Measurements from ENCODE around the gene NOTCH4.
A peak's percentile ranks its signal among the peaks of the same experiment; 100 is the strongest.
"Not testable (repeated sequence)": the region's sequence is repeated elsewhere in the genome, so short reads cannot be mapped to it uniquely, and the experiment has no call there.

The NOTCH4 gene

DNA sequence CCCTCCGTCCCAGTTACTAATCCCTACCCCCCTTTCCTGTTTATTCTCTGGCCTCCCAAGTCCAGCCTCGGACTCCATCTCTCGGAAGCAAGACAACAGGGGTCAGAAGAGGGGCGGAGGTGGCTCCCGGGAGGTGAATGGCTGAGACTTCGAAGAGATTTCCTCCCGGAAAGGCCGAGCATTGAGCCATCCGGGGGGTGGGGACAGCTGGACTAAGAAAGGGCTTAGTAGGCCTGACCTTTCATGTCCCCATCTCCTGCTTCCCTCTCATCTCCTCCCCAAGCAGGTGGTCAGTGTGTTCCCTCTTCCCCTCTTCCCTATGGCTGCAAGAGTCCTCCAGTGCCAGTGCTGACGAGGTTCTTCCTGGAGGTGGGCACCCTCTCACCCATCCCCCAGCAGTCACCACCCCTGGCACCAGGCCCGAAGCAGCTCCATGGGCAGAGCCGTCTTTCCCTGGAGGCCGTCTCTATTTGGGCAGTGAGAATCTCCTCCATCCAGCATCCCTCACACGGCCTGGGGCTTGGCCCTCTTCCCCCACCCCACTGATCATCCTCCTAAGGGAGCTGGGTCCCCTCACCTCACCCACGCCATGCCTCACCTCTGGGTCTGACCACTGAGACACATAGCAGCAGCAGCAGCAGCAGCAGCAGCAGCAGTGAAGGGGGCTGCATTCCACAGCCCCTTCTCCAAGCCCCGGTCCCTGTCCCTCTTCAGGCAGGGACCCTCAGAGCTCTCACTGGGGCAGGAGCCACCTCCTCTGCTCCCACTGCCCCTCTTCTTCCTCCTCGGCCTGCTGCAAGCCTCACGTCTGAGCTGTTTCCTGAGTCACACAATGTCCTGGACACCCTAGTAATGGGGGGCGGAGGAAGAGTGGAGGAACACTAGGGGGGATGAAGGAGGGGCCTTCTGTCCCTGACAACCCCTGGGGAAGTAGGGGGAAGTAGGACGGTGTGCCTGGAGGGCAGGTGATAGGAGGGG is at the start of gene NOTCH4:
NOTCH4 (minus strand) TSS at position 810 of the 978 bp plus-strand sequence; CDS start at position 671, 139 bp downstream.
- DNase-seq, result no peak

- peak; percentile 5 for DNase-seq
These were observed 47.6 kb upstream of the NOTCH4 start for GRCh38 chr6:32271429-32271828.

GRCh38 chr6:32268459-32268858 is 44.6 kb upstream of the NOTCH4 start:
- DNase-seq, result not testable (repeated sequence)

DNA sequence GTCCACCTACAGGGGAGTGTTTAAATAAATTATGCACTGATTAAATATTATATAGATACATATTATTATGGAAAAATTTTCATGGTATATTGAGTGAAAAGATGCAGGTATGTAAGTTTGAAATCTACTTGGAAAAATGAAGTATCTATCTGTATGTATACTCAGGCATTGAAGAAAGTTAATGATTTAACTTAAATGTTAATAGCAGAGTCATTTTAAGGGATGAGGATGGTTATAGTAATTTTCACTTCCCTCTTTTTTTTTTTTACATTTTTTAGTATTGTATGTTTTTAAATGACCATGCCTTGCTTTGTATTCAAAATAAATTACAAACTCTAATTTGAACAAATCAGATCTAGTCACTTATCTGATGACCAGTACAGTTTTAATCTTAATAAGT is 43.2 kb upstream of the NOTCH4 start:
- no peak for DNase-seq

- not testable (repeated sequence) for DNase-seq
These were observed 33.4 kb upstream of the NOTCH4 start for GRCh38 chr6:32257262-32257661.

GRCh38 chr6:32255199-32256153 is 31.6 kb upstream of the NOTCH4 start:
- DNase-seq, result peak; percentile 45

DNA sequence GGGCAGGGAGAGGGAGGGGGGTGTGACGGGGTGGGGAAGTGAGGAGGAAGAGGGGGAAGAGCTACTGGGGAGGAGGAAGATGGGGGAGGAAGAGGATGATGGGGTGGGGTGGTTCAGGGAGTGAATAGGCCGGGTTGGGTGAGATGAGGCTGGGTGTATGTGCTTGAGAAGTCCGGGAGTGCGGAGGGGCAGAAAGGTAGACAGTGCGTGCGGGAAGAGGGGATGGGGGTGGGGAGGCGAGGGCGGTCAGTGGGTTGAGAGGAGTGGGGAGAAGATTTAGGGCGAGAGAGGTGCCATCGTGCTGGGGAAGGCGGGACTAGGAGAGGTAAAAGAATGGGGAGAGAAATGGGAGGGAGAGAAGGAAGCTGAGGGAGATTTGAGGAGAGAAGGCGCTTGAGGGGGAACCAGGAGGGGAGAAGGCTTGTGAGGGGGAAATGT is 30.9 kb upstream of the NOTCH4 start:
- peak; percentile 34 for DNase-seq

GRCh38 chr6:32252331-32253009 is 28.6 kb upstream of the NOTCH4 start:
- no peak for DNase-seq

DNA sequence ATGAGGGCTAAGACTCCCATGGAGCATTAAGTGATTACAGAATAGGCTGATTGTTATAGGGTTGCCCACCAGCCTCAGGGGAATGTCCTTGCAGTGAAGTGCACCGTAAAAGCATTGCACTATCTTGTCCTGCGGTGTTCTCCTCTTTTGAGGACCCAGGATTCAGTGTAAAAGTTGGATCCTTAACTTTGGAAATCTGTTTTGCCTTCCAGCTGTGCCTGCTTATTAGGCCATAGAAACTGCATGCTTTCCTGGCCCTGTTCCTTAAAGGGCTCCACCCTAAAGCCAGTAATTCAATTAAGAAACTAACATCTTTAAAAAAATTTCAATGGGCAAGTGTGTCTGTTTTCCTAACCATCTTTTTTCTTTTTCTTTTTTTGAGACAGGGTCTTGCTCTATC is 25.4 kb upstream of the NOTCH4 start:
- no peak for DNase-seq

DNA sequence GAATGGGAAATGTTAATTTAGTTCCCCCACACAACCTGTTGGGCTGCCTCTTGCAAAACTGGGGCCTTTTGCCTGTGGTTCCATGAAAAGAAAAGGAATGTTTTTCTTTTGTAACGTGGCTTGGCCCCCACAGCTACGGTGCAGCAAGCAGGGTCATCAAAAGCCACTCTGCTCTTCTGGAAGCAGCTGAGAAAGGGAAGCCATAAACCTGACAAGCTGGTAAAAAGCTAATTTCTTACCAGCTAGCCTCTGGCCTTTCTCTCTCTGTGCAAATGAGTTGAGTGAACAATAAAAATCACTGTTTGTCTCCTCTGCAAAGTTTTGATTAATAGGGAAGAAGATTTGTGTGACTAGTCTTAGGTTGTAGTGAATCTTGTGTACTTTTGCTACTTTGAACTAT is 23.5 kb upstream of the NOTCH4 start:
- no peak for DNase-seq

- peak; percentile 80 for DNase-seq
These were observed 21.1 kb upstream of the NOTCH4 start for GRCh38 chr6:32244946-32245398.

DNA sequence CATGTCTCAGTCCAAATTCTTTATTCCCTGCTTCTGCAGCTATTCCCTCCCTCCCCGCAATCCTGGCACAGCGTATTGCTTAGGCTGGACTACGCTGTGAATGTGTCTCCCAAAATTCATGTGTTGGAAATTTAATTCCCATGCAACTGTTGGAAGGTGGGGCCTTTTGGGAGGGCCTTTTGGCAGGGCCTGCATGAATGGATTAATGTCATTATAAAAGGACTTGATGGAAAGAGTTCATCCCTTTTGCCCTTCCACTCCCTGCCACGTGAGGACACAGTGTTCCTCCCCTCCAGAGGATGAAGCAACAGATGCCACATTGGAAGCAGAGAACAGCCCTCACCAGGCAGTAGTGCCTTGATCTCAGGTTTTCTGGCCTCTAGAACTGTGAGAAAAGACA is 20.4 kb upstream of the NOTCH4 start:
- DNase-seq, result no peak

- not testable (repeated sequence) for DNase-seq
These were observed 18.5 kb upstream of the NOTCH4 start for GRCh38 chr6:32242318-32242813.

DNA sequence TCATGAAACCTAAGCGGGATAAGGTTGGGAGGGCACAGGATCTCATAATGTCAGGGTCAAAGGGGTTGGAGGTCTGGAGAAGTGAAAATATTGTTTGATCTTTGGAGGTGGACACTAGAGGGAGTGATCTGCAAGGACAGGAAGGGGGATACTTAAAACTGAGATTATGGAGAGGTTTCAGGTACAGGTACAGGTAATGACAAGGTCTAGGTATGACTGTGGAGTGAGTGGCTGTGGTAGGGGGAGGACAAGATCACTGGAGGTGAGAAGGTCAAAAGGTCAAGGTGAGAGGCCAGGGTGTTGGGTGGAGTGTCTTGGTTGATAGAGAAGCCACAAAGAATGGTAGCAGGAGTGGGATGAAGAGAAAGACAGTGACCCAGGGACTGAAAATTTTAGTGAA is 16.8 kb upstream of the NOTCH4 start:
- DNase-seq, result no peak

DNA sequence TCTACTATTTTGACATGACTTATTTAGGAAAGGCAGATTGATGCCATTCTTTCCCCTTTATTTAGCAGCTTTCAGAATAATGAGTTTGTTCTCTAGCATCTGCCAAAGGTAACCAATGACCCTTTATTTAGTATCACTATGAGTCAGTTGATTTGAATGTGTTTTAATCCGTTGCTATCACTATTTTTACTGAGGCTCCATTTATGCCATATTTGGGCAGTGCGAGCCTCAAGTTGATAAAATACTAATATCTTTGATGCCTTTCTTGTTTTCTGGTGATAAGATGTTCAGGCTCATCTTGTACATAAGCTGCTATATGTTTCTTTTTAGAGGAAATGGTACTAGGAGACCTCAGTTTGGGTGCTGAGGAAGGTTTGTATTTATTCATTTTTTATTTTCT is 15.6 kb upstream of the NOTCH4 start:
- DNase-seq, result no peak

- DNase-seq, result no peak
These were observed 11.1 kb upstream of the NOTCH4 start for GRCh38 chr6:32234934-32235333.

GRCh38 chr6:32226434-32226833 is 2.6 kb upstream of the NOTCH4 start:
- no peak for DNase-seq

DNA sequence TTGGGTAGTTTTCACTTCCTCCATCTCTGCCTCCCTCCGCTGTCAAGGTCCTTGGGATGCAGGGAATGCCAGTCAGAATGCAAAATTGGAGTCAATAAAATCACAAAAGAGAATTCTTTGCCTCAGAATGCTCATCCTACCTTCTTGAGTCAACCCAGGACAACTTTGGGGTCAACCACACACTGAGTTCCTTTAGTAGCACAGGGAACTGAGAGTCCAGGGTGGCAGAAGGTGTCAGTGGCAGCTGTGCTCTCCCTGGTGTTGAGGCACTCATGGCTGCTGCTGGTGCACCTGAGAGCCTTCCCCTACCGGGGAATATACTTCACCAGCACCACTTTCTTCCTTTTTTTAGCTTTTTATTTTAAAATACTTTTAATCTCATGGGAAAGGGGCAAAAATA is 829 bp upstream of the NOTCH4 start:
- no peak for DNase-seq

GRCh38 chr6:32222333-32223230 is 1.3 kb downstream of the NOTCH4 start:
- DNase-seq, result no peak

GRCh38 chr6:32220021-32220420 is 3.8 kb downstream of the NOTCH4 start:
- DNase-seq, result no peak

GRCh38 chr6:32218167-32218566 is 5.7 kb downstream of the NOTCH4 start:
- no peak for DNase-seq
